Spleen (tissue), 7 donors: Measurements from ENCODE around the gene TNFRSF12A.

Experiments used
- CTCF ChIP-seq, 11 experiments: fragments of 200-600 bp in 7 of 11; fragments of 450-650 bp in 4 of 11; sonication (generic) in 4 of 11; IDR thresholded peaks in 8 of 11; conservative IDR thresholded peaks in 3 of 11; 1 replicate in 7 of 11; 2 replicates in 4 of 11; pipeline versions ENCODE4 v1.4.0 to v1.8.0; 2016 to 2021; ENCODE audit warnings: antibody characterized with exemption in 11 of 11, inconsistent platforms in 4 of 11, mild to moderate bottlenecking in 1 of 11
- POLR2AphosphoS5 ChIP-seq, 3 donors: sonication (generic); formaldehyde crosslinking; IDR thresholded peaks; one replicate each; pipeline ENCODE4 v1.5.1; 2017; ENCODE audit warnings: antibody characterized with exemption in 3 of 3
- donor health status: DM: no; HTN: no; CAD: no; lungs with moderate emphysema.
- donor health status: DM: no; HTN: no; CAD: no.
- donor health status: DM: no; HTN: no; CAD: no.

GRCh38 chr16:3065069-3065741 is 45.0 kb downstream of the TNFRSF12A start, which contains the start of gene IL32:
- TF ChIP-seq POLR2AphosphoS5 (IDR thresholded peaks at IDR 0.05) (peak; percentile 30 to 81 (median 77)), CTCF (IDR thresholded peaks at IDR 0.05 in 8 of 11, conservative IDR thresholded peaks at IDR 0.05 in 3 of 11) (no peak)
